SH-SY5Y (cell line): ENCODE results near the gene FALEC.

Source experiments
- GATA2 ChIP-seq: IDR thresholded peaks from 2 replicates; pipeline ENCODE4 v1.6.1; 2011; ENCODE audit warnings: mild to moderate bottlenecking, low read depth, low read length
- GATA3 ChIP-seq: IDR thresholded peaks from 2 replicates; pipeline ENCODE4 v1.6.1; 2011; ENCODE audit warnings: low read depth, mild to moderate bottlenecking, low read length, moderate library complexity

FALEC gene

GRCh38 chr1:150577557-150578271 lies 62.2 kb downstream of the FALEC start:
- TF ChIP-seq GATA2 (no peak), GATA3 (no peak)

DNA sequence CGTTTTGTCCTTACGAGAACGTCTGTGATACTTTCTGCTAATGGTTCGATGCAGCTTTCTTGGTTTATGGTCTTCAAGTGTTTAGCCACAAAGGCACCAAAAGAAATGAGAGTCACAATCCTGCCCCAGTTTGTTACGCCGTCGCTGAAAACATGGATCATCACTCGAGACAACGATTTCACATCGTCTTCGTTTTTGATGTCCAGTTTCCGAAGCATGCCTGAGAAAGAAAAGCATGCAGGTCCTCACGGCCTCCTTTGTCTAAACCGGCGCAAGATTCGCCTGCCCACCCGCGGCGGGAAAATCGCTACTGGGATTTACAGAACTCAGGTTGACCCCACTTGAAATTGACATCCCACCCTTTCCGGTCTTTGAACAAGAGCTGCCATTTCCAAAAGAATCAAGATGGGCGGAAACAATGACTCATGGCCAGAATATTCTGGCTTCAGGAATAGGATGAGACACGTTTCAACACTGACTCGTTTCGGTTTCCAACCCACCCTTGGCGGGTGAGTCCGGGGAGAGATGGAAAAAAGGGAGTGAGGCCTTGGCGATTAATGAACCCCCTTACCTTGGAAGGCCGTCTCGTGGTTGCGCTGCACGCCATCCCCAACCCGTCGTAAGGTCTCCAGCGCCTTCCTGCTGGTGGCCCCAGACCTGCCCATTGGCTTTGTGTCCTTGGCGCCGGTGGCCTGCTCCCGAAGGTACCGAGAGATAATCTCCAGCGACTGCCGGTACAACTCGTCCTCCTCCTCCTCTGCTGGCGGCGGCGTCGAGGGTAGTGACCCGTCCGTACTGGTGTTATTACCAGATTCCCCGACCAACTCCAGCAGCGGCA lies 62.9 kb downstream of the FALEC start:
- no peak for TF ChIP-seq GATA3
- TF ChIP-seq GATA2 = no peak

DNA sequence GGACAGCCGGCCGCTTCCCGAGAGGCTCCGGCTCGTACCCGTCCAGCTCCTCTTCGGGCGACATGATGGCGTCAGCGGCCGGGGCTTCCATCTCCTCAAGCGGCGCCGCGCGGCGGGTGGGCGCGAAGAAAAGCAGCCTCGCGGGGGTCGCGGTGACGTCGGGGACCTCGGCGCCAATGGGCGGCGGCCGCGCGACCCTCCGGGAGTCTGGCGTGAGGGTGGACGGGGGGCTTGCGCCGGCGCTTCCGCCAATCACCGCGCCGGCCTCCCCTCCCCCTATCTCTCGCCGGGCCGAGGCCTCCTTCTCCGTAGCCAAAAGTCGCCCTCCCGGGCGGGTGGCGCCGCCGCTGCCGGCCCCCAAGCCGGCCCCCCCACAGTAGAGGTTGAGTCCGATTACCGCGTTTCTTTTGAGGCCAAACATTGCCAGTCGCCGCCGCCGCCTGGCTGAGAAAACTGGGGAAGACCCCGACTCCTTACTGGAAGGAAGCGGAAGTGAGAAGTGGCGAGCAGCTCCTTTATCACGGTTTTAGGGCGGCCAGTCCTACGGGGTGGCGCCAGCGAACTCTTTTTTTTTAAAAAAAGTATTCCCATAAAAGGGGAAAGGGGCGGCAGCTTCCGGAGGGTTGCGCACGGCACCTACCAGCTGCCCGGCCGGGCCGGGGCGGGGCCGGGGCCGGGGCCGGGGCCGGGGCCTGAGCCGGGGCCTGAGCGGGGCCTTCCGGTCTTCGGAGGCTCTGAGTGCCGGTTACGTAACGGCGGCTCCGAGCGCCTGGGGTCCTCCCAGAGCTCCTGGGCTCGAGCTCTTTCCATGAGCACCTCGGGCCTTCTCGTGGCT lies 63.8 kb downstream of the FALEC start, which contains the start of gene MCL1:
TSS of gene MCL1 (minus strand) at position 501 of the 835 bp plus-strand sequence. CDS start at position 421, 80 bp downstream.
- peak; percentile 30 for TF ChIP-seq GATA2
- TF ChIP-seq GATA3 = no peak

DNA sequence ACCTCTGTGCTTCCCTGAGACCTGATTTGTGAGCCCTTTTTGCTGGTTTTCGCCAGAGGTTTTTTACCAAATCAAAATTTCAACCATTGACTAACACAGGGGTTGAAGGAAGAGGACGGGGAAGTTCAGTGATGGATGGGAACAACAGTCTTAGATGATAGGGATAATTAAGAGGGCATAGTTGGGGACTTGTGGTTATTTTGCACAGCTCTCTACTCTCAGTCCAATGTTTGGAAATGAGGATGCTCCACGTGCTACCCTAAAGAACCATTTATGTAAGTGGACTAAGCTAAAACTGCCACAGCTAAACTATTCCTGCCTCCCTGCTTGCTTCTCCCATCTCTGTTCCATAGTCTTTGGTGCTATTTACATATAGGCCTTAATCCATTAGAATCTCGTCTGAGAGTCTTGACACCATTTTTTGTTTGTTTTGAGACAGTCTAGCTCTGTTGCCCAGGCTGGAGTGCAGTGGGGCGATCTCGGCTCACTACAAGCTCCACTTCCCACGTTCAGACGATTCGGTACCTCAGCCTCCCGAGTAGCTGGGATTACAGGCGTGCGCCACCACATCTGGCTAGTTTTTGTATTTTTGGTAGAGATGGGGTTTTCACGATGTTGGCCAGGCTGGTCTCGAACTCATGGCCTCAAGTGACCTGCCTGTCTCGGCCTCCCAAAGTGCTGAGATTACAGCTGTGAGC lies 64.5 kb downstream of the FALEC start:
- TF ChIP-seq GATA2 = no peak
- TF ChIP-seq GATA3 = no peak

- no peak for TF ChIP-seq GATA3
- no peak for TF ChIP-seq GATA2
Measured at GRCh38 chr1:150582371-150582770, 66.8 kb downstream of the FALEC start.
